B cell (primary cell): ENCODE data around the gene TRPV4. TPM values are rescaled to one million over a fixed set of nuclear protein-coding genes. Genes with fewer than 3 reads are reported as not detected.

Experiments
- ATAC-seq: fragments of 200-7000 bp; cut with Tn5 transposase; one replicate; pipeline ENCODE4 v1.10.0; 2021; ENCODE audit warnings: low read depth, mild to moderate bottlenecking, moderate number of reproducible peaks, moderate library complexity
- CTCF ChIA-PET: fragments of 350-600 bp; sonication (Branson Sonifier 250); formaldehyde crosslinking; loops from one replicate; lab custom pipeline; 2021; ENCODE audit warnings: antibody characterized with exemption, inconsistent platforms; lab: Charles Lee
- POLR2A ChIA-PET: fragments of 350-600 bp; sonication (Branson Sonifier 250); formaldehyde crosslinking; loops from one replicate; lab custom pipeline; 2021; ENCODE audit warnings: antibody characterized with exemption; lab: Charles Lee
- DNase-seq: peaks from one replicate; pipeline ENCODE4 v3.0.0; 2013
- H2AFZ ChIP-seq: 2 replicates; pipeline ENCODE4 v1.6.1; 2012; ENCODE audit warnings: mild to moderate bottlenecking, low read depth, low read length; ENCODE audit not compliant: insufficient read depth, poor library complexity, severe bottlenecking
- H3K27ac ChIP-seq, 2 donors: 1 replicate in 1 of 2; 2 replicates in 1 of 2; pipeline ENCODE4 v1.5.1; 2012 to 2013; ENCODE audit warnings: low read length in 2 of 2, mild to moderate bottlenecking in 2 of 2, moderate library complexity in 1 of 2
- H3K27me3 ChIP-seq, 4 experiments: fragments of 200-600 bp in 1 of 4; sonication (generic) in 1 of 4; replicated peaks in 1 of 4; 1 replicate in 2 of 4; 2 replicates in 2 of 4; pipeline versions ENCODE4 v1.6.1 to v1.7.0; 2013 to 2016; ENCODE audit warnings: low read length in 3 of 4, mild to moderate bottlenecking in 2 of 4, mixed read lengths in 1 of 4, moderate library complexity in 1 of 4; ENCODE audit not compliant: insufficient read depth in 4 of 4, control insufficient read depth in 3 of 4; ENCODE audit errors: control extremely low read depth in 1 of 4
- H3K36me3 ChIP-seq, 2 experiments: replicated peaks in 1 of 2; 1 replicate in 1 of 2; 2 replicates in 1 of 2; pipeline versions ENCODE4 v1.6.1 to v1.7.1; 2013; ENCODE audit warnings: low read length in 1 of 2; ENCODE audit not compliant: insufficient read depth in 2 of 2, control insufficient read depth in 1 of 2; ENCODE audit errors: control extremely low read depth in 1 of 2, extremely low read depth in 1 of 2
- H3K4me1 ChIP-seq, 2 donors: fragments of 200-600 bp in 1 of 2; sonication (generic) in 1 of 2; 1 replicate in 1 of 2; 2 replicates in 1 of 2; pipeline versions ENCODE4 v1.5.1 to v1.6.1; 2013 to 2017; ENCODE audit warnings: low read length in 2 of 2; ENCODE audit not compliant: control insufficient read depth in 2 of 2, insufficient read depth in 2 of 2
- H3K4me2 ChIP-seq: replicated peaks from 2 replicates; pipeline ENCODE3; 2012; ENCODE audit warnings: mild to moderate bottlenecking, low read depth, low read length; ENCODE audit not compliant: poor library complexity, severe bottlenecking
- H3K4me3 ChIP-seq, 5 experiments: fragments of 200-600 bp in 1 of 5; sonication (generic) in 1 of 5; 1 replicate in 3 of 5; 2 replicates in 2 of 5; pipeline versions ENCODE4 v1.5.1 to v1.7.0; 2011 to 2016; ENCODE audit warnings: low read length in 4 of 5, mild to moderate bottlenecking in 4 of 5, low read depth in 2 of 5, control low read depth in 1 of 5, moderate library complexity in 1 of 5; ENCODE audit not compliant: insufficient read depth in 1 of 5; ENCODE audit errors: control extremely low read depth in 1 of 5, extremely low read depth in 1 of 5
- H3K79me2 ChIP-seq: fragments of 200-600 bp; sonication (generic); one replicate; pipeline ENCODE4 v1.6.0; 2016; ENCODE audit warnings: low read length; ENCODE audit not compliant: control insufficient read depth, insufficient read depth
- H3K9ac ChIP-seq: fragments of 200-600 bp; sonication (generic); 2 replicates; pipeline ENCODE4 v1.6.1; 2017; ENCODE audit warnings: mild to moderate bottlenecking, low read length, moderate library complexity
- H3K9me3 ChIP-seq, 3 donors: one replicate each; pipeline versions ENCODE4 v1.6.1 to v1.7.1; 2013; ENCODE audit warnings: low read length in 2 of 3; ENCODE audit not compliant: control insufficient read depth in 2 of 3, insufficient read depth in 1 of 3; ENCODE audit errors: control extremely low read depth in 1 of 3
- H4K20me1 ChIP-seq: 2 replicates; pipeline ENCODE4 v1.6.0; 2012; ENCODE audit warnings: mild to moderate bottlenecking, low read length; ENCODE audit not compliant: insufficient read depth, control insufficient read depth, poor library complexity, severe bottlenecking
- H3K27ac Mint-ChIP-seq: one replicate; pipeline ENCODE4 v1.8.0; 2021; ENCODE audit warnings: mixed read lengths
- H3K27me3 Mint-ChIP-seq: one replicate; pipeline ENCODE4 v1.8.0; 2021; ENCODE audit warnings: mixed read lengths
- H3K4me1 Mint-ChIP-seq: one replicate; pipeline ENCODE4 v1.8.0; 2021; ENCODE audit warnings: mixed read lengths
- H3K4me3 Mint-ChIP-seq: one replicate; pipeline ENCODE4 v1.8.0; 2021; ENCODE audit warnings: mixed read lengths
- H3K9me3 Mint-ChIP-seq: one replicate; pipeline ENCODE4 v1.8.0; 2022; ENCODE audit warnings: mixed read lengths; ENCODE audit not compliant: insufficient read depth
- EZH2 ChIP-seq: IDR thresholded peaks from 2 replicates; pipeline ENCODE4 v1.6.1; 2012; ENCODE audit warnings: borderline replicate concordance, low read depth, mild to moderate bottlenecking, moderate library complexity, low read length; ENCODE audit not compliant: insufficient read depth, poor library complexity, severe bottlenecking
- WGBS: methylation state at CpG from one replicate; pipeline ENCODE4 v1.1.5; 2013; ENCODE audit warnings: missing lambda C conversion rate; ENCODE audit not compliant: insufficient coverage; 5-methylcytosine and 5-hydroxymethylcytosine counted together
- intact Hi-C: fragments of 100-400 bp; cut with micrococcal nuclease; formaldehyde crosslinking; loops from one replicate; pipeline ENCODE4 v1.10.0; 2022
- polyA plus RNA-seq: library from polyadenylated mRNA; depleted of rRNA; stranded (reverse); fragments of >200 nt; gene quantifications from 2 replicates; pipeline ENCODE4 v1.2.3, GENCODE V29; 2012
- total RNA-seq, 2 donors: library from RNA; stranded (reverse); fragments of 120-200 nt in 1 of 2; gene quantifications; 1 replicate in 1 of 2; 2 replicates in 1 of 2; pipeline versions ENCODE4 v1.2.3 to v1.2.4, GENCODE V29; 2013 to 2022
- TF ChIP-seq, protein P1 (sequence below): fragments of 200-600 bp; IDR thresholded peaks from one replicate; pipeline ENCODE4 v1.8.0; 2022; ENCODE audit warnings: antibody characterized with exemption, mild to moderate bottlenecking

TRPV4 gene
- total and polyA plus RNA-seq, 2 donors (not counting 1 experiment from before 2014, with no cell fraction given), result not detected

DNA sequence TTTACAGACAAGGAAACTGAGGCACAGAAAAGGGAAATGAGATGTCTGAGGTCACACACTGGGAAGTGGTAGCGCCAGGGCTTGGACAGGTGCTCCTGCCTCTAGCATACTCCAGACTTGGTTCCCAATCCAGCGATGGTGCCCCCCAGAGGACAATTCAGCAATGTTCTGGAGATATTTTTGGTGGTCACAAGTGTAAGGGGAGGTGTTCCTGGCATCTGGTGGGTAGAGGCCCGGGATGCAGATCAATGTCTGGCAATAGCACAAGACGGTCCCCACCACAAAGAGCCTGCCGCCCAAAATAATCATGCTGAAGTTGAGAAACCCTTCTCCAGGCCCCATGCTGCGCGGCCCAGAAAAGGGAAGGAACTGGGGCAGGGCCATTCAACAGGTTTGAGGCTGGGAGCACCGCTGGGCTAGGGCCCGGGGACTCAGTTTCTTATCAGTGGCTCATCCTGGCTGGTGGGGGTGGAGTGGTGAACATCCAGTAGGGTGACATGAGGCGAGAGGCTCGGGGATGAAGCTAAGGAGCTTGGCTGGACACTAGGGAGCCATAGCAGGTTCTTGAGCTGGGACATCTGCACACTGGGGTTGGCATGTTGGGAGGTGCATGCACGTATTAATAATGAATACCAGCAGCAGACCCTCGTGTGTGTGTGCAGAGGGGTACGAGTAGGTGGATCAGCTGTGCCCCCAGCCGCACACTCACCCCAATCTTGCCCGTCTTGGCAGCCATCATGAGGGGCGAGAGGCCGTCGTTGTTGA, 35.1 kb downstream of the TRPV4 start:
- Histone ChIP-seq H3K9me3 (no peaks in the 10 kb centered on the region), H3K4me2 (no peak overlapping the region), H3K79me2 (no peaks in the 10 kb centered on the region), H3K36me3 (no peaks in the 10 kb centered on the region), H4K20me1 (no peaks in the 10 kb centered on the region), H3K9ac (no peak overlapping the region), H3K4me1 (no peaks in the 10 kb centered on the region), H2AFZ (no peak overlapping the region), H3K27ac (no peak overlapping the region), H3K27me3 (peaks cover 0 to 6% (median 0%) of the 10 kb centered on the region in 4 experiments), H3K4me3 (no peak overlapping the region)
- H3K27ac Mint-ChIP-seq, result no peak overlapping the region
- H3K4me1 Mint-ChIP-seq, result no peaks in the 10 kb centered on the region
- ChIA-PET POLR2A (no interaction called here), CTCF (no interaction called here)
- no peak overlapping the region for H3K4me3 Mint-ChIP-seq
- WGBS, result 44% methylated on average over 18 of the region's 19 CpGs
- no peaks in the 10 kb centered on the region for H3K9me3 Mint-ChIP-seq
- ATAC-seq (no peak), DNase-seq (no peak)
- intact Hi-C loops, result no loop called here
- TF ChIP-seq, protein P1, sequence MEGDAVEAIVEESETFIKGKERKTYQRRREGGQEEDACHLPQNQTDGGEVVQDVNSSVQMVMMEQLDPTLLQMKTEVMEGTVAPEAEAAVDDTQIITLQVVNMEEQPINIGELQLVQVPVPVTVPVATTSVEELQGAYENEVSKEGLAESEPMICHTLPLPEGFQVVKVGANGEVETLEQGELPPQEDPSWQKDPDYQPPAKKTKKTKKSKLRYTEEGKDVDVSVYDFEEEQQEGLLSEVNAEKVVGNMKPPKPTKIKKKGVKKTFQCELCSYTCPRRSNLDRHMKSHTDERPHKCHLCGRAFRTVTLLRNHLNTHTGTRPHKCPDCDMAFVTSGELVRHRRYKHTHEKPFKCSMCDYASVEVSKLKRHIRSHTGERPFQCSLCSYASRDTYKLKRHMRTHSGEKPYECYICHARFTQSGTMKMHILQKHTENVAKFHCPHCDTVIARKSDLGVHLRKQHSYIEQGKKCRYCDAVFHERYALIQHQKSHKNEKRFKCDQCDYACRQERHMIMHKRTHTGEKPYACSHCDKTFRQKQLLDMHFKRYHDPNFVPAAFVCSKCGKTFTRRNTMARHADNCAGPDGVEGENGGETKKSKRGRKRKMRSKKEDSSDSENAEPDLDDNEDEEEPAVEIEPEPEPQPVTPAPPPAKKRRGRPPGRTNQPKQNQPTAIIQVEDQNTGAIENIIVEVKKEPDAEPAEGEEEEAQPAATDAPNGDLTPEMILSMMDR, result no peak
- TF ChIP-seq EZH2, result no peak
- H3K27me3 Mint-ChIP-seq, result peaks cover 13% of the 10 kb centered on the region

DNA sequence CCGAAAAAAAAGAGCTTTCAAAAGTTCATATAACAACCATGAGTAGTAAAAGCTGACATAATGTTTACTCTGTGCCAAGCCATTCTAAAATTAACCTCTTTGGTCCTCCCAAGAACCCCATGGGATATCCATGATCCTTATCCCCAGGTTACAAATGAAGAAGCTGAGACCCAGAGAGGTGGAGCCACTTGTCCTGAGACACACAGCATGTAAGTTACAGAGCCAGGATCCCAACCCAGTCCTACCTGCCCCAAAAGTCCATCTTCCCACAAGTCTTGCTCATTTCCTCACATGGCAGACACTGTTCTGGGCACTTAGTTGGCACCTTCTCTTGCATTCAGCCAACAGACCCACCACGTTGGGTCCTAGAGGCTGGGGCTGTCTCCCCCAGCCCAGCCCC, 37.1 kb downstream of the TRPV4 start:
- DNase-seq (no peak), ATAC-seq (no peak)
- H3K4me2 ChIP-seq, result no peak overlapping the region
- no peak for TF ChIP-seq EZH2
- TF ChIP-seq, protein P1, result no peak
- no peaks in the 10 kb centered on the region for H3K36me3 ChIP-seq
- no peaks in the 10 kb centered on the region for H4K20me1 ChIP-seq
- Mint-ChIP-seq H3K27ac (no peak overlapping the region), H3K4me3 (no peak overlapping the region), H3K4me1 (no peaks in the 10 kb centered on the region), H3K9me3 (no peaks in the 10 kb centered on the region), H3K27me3 (peaks cover 21% of the 10 kb centered on the region)
- ChIA-PET CTCF (interaction anchor here (1.8 kb wide), 1 partner anchor 9 kb away, joined by 7 read pairs; no protein-coding TSS in a partner anchor), POLR2A (no interaction called here)
- peaks cover 0 to 6% (median 0%) of the 10 kb centered on the region in 4 experiments for H3K27me3 ChIP-seq
- H3K4me1 ChIP-seq, result no peaks in the 10 kb centered on the region
- H3K4me3 ChIP-seq, result no peak overlapping the region
- no peak overlapping the region for H3K9ac ChIP-seq
- H3K79me2 ChIP-seq, result no peaks in the 10 kb centered on the region
- no peak overlapping the region for H2AFZ ChIP-seq
- intact Hi-C loops, result no loop called here
- H3K27ac ChIP-seq, result no peak overlapping the region
- 85% methylated on average over 2 of the region's 2 CpGs for WGBS
- H3K9me3 ChIP-seq, result no peaks in the 10 kb centered on the region
